GM23338 (cell line): ENCODE measurements around the gene COPA.

Source experiments
- CREB1 ChIP-seq: fragments of 250-450 bp; sonication (Bioruptor Pico); IDR thresholded peaks from 2 replicates; pipeline ENCODE4 v1.5.0; 2020; ENCODE audit warnings: low read depth, mild to moderate bottlenecking, moderate library complexity
- CTCF ChIP-seq, 2 experiments: fragments of 200-600 bp in 1 of 2; sonication (generic) in 1 of 2; conservative IDR thresholded peaks; 2 replicates each; pipeline versions ENCODE4 v1.5.1 to v1.6.1; 2016 to 2017; ENCODE audit warnings: antibody characterized with exemption in 2 of 2, low read depth in 2 of 2, mild to moderate bottlenecking in 2 of 2, moderate library complexity in 1 of 2
- EZH2 ChIP-seq: fragments of 200-600 bp; sonication (generic); IDR thresholded peaks from one replicate; pipeline ENCODE4 v1.8.0; 2017; ENCODE audit warnings: antibody characterized with exemption, mild to moderate bottlenecking, low read depth; ENCODE audit not compliant: unreplicated experiment
- EZH2phosphoT487 ChIP-seq: fragments of 200-600 bp; sonication (generic); IDR thresholded peaks from one replicate; pipeline ENCODE4 v1.8.1; 2018; ENCODE audit warnings: antibody characterized with exemption; ENCODE audit not compliant: unreplicated experiment
- JUNB ChIP-seq: IDR thresholded peaks from one replicate; pipeline ENCODE4 v1.6.1; 2016; ENCODE audit warnings: antibody characterized with exemption; ENCODE audit not compliant: unreplicated experiment
- NANOG ChIP-seq: IDR thresholded peaks from 2 replicates; pipeline ENCODE4 v1.6.1; 2016; ENCODE audit warnings: antibody characterized with exemption, borderline replicate concordance
- POLR2AphosphoS5 ChIP-seq: IDR thresholded peaks from 2 replicates; pipeline ENCODE4 v1.6.1; 2016; ENCODE audit warnings: antibody characterized with exemption, low read depth
- STAT1 ChIP-seq: IDR thresholded peaks from one replicate; pipeline ENCODE4 v1.6.1; 2016; ENCODE audit warnings: antibody characterized with exemption; ENCODE audit not compliant: unreplicated experiment
- TF ChIP-seq, protein P1 (sequence below): IDR thresholded peaks from one replicate; pipeline ENCODE4 v1.6.1; 2018; ENCODE audit warnings: antibody characterized with exemption; ENCODE audit not compliant: unreplicated experiment

GRCh38 chr1:160340146-160340545 lies 2.9 kb downstream of the COPA start:
- no peak for TF ChIP-seq CTCF (conservative IDR thresholded peaks at IDR 0.05; ENCODE audit: low read depth in 2 of 2)
- TF ChIP-seq POLR2AphosphoS5, result no peak
- TF ChIP-seq, protein P1, sequence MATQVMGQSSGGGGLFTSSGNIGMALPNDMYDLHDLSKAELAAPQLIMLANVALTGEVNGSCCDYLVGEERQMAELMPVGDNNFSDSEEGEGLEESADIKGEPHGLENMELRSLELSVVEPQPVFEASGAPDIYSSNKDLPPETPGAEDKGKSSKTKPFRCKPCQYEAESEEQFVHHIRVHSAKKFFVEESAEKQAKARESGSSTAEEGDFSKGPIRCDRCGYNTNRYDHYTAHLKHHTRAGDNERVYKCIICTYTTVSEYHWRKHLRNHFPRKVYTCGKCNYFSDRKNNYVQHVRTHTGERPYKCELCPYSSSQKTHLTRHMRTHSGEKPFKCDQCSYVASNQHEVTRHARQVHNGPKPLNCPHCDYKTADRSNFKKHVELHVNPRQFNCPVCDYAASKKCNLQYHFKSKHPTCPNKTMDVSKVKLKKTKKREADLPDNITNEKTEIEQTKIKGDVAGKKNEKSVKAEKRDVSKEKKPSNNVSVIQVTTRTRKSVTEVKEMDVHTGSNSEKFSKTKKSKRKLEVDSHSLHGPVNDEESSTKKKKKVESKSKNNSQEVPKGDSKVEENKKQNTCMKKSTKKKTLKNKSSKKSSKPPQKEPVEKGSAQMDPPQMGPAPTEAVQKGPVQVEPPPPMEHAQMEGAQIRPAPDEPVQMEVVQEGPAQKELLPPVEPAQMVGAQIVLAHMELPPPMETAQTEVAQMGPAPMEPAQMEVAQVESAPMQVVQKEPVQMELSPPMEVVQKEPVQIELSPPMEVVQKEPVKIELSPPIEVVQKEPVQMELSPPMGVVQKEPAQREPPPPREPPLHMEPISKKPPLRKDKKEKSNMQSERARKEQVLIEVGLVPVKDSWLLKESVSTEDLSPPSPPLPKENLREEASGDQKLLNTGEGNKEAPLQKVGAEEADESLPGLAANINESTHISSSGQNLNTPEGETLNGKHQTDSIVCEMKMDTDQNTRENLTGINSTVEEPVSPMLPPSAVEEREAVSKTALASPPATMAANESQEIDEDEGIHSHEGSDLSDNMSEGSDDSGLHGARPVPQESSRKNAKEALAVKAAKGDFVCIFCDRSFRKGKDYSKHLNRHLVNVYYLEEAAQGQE, result no peak
- TF ChIP-seq EZH2, result no peak
- TF ChIP-seq EZH2phosphoT487, result no peak
- TF ChIP-seq NANOG, result no peak
- TF ChIP-seq CREB1 (CRISPR knock-in tag), result no peak
- TF ChIP-seq STAT1, result no peak
- TF ChIP-seq JUNB, result no peak
